ENCODE results near the gene PWP2. TPM values are rescaled to one million over a fixed set of nuclear protein-coding genes. Genes with fewer than 3 reads are reported as not detected.
A peak's percentile ranks its signal among the peaks of the same experiment; 100 is the strongest.

PWP2 gene
- total and polyA plus RNA-seq, 7 experiments from 2014 or later, result 8.7 to 42.3 (median 21.9) TPM

GRCh38 chr21:44085491-44086321 lies 21.5 kb upstream of the PWP2 start:
- peaks cover 7 to 72% (median 42%) of the 10 kb centered on the region in 5 donors for H3K36me3 Mint-ChIP-seq
- Histone ChIP-seq H3K9me3 (ENCODE audit: control insufficient read depth in 2 of 3, low read length in 3 of 3) (no peaks in the 10 kb centered on the region), H3K4me1 (ENCODE audit: control insufficient read depth in 2 of 2, insufficient read depth in 2 of 2, low read length in 2 of 2) (peaks cover 97 to 98% of the 10 kb centered on the region in 2 donors), H3K36me3 (ENCODE audit: control insufficient read depth in 2 of 3, insufficient read depth in 3 of 3, low read length in 3 of 3) (peaks cover 0 to 34% (median 0%) of the 10 kb centered on the region in 3 experiments), H3K27me3 (ENCODE audit: control insufficient read depth in 2 of 2, insufficient read depth in 2 of 2, low read length in 2 of 2) (no peaks in the 10 kb centered on the region), H3K4me3 (ENCODE audit: low read length) (peak overlapping the region; percentile 50), H3K27ac (ENCODE audit: low read depth, low read length) (peak overlapping the region; percentile 86)
- H3K9me3 Mint-ChIP-seq, result no peaks in the 10 kb centered on the region
- no peak for ATAC-seq
- intact Hi-C loops (cut with micrococcal nuclease), result loop anchor here in 1 of 2 donors (2.0 kb wide), 1 partner anchor 73 kb away; the partner anchor contains the start of gene TRAPPC10
- H3K27me3 Mint-ChIP-seq, result no peaks in the 10 kb centered on the region
- CTCF ChIA-PET, result interaction anchor here (0.6 to 3.5 kb wide), 4 partner anchors 8 to 321 kb away, joined by 3 to 14 read pairs (median 4); no protein-coding TSS in a partner anchor
- DNase-seq, result peak in 1 of 9 donors; percentile 17
- H3K4me1 Mint-ChIP-seq, result peaks cover 76 to 100% (median 95%) of the 10 kb centered on the region in 7 donors
- peak overlapping the region; percentile 74 to 89 (median 82) for H3K4me3 Mint-ChIP-seq
- peak overlapping the region; percentile 92 to 99 (median 97) for H3K27ac Mint-ChIP-seq
- POLR2A ChIA-PET, result interaction anchor here (0.6 to 5.5 kb wide), 10 partner anchors 8 to 1659 kb away, joined by 3 to 46 read pairs (median 4); partner anchors contain the start of genes CFAP410 and TRAPPC10

- peaks cover 7 to 65% (median 40%) of the 10 kb centered on the region in 5 donors for H3K36me3 Mint-ChIP-seq
- peak overlapping the region; percentile 32 to 85 (median 80) for H3K4me3 Mint-ChIP-seq
- H3K4me1 ChIP-seq (ENCODE audit: control insufficient read depth in 2 of 2, insufficient read depth in 2 of 2, low read length in 2 of 2), result peaks cover 87 to 88% of the 10 kb centered on the region in 2 donors
- H3K27ac Mint-ChIP-seq, result peak overlapping the region; percentile 92 to 99 (median 97)
- H3K4me1 Mint-ChIP-seq, result peaks cover 71 to 90% (median 89%) of the 10 kb centered on the region in 7 donors
- no peaks in the 10 kb centered on the region for H3K9me3 ChIP-seq (ENCODE audit: control insufficient read depth in 2 of 3, low read length in 3 of 3)
- intact Hi-C loops (cut with micrococcal nuclease), result no loop called here
- H3K27me3 ChIP-seq (ENCODE audit: control insufficient read depth in 2 of 2, insufficient read depth in 2 of 2, low read length in 2 of 2), result no peaks in the 10 kb centered on the region
- H3K36me3 ChIP-seq (ENCODE audit: control insufficient read depth in 2 of 3, insufficient read depth in 3 of 3, low read length in 3 of 3), result peaks cover 0 to 23% (median 0%) of the 10 kb centered on the region in 3 experiments
- H3K9me3 Mint-ChIP-seq, result no peaks in the 10 kb centered on the region
- H3K4me3 ChIP-seq (ENCODE audit: low read length), result no peak overlapping the region
- POLR2A ChIA-PET, result interaction anchor here (1.6 to 5.5 kb wide), 2 partner anchors 74 to 75 kb away, joined by 7 to 46 read pairs; partner anchors contain the start of gene TRAPPC10
- CTCF ChIA-PET, result no interaction called here
- no peaks in the 10 kb centered on the region for H3K27me3 Mint-ChIP-seq
- H3K27ac ChIP-seq (ENCODE audit: low read depth, low read length), result peak overlapping the region; percentile 86
- ATAC-seq (no peak), DNase-seq (no peak)
Measured at GRCh38 chr21:44086636-44087425, 20.4 kb upstream of the PWP2 start.

- Mint-ChIP-seq H3K9me3 (no peaks in the 10 kb centered on the region), H3K36me3 (peaks cover 7 to 63% (median 41%) of the 10 kb centered on the region in 5 donors), H3K27me3 (no peaks in the 10 kb centered on the region), H3K27ac (peak overlapping the region; percentile 92 to 99 (median 97)), H3K4me1 (peaks cover 64 to 89% (median 85%) of the 10 kb centered on the region in 7 donors), H3K4me3 (peak overlapping the region; percentile 57 to 85 (median 80))
- no peaks in the 10 kb centered on the region for H3K9me3 ChIP-seq (ENCODE audit: control insufficient read depth in 2 of 3, low read length in 3 of 3)
- ChIA-PET POLR2A (interaction anchor here (0.6 to 1.6 kb wide), 3 partner anchors 9 to 555 kb away, joined by 3 to 7 read pairs (median 3); partner anchors contain the start of gene TRAPPC10), CTCF (no interaction called here)
- H3K4me1 ChIP-seq (ENCODE audit: control insufficient read depth in 2 of 2, insufficient read depth in 2 of 2, low read length in 2 of 2), result peaks cover 78 to 79% of the 10 kb centered on the region in 2 donors
- peak overlapping the region; percentile 5 for H3K4me3 ChIP-seq (ENCODE audit: low read length)
- H3K27ac ChIP-seq (ENCODE audit: low read depth, low read length), result peak overlapping the region; percentile 86
- no peak for DNase-seq
- peaks cover 0 to 23% (median 0%) of the 10 kb centered on the region in 3 experiments for H3K36me3 ChIP-seq (ENCODE audit: control insufficient read depth in 2 of 3, insufficient read depth in 3 of 3, low read length in 3 of 3)
- intact Hi-C loops (cut with micrococcal nuclease), result no loop called here
- H3K27me3 ChIP-seq (ENCODE audit: control insufficient read depth in 2 of 2, insufficient read depth in 2 of 2, low read length in 2 of 2), result no peaks in the 10 kb centered on the region
- ATAC-seq, result no peak
Measured at GRCh38 chr21:44087426-44088400, 19.5 kb upstream of the PWP2 start.

- Histone ChIP-seq H3K9me3 (ENCODE audit: control insufficient read depth in 2 of 3, low read length in 3 of 3) (no peaks in the 10 kb centered on the region), H3K27me3 (ENCODE audit: control insufficient read depth in 2 of 2, insufficient read depth in 2 of 2, low read length in 2 of 2) (no peaks in the 10 kb centered on the region), H3K4me1 (ENCODE audit: control insufficient read depth in 2 of 2, insufficient read depth in 2 of 2, low read length in 2 of 2) (peaks cover 71 to 72% of the 10 kb centered on the region in 2 donors), H3K27ac (ENCODE audit: low read depth, low read length) (peak overlapping the region; percentile 86), H3K36me3 (ENCODE audit: control insufficient read depth in 2 of 3, insufficient read depth in 3 of 3, low read length in 3 of 3) (peaks cover 0 to 28% (median 5%) of the 10 kb centered on the region in 3 experiments), H3K4me3 (ENCODE audit: low read length) (no peak overlapping the region)
- H3K27me3 Mint-ChIP-seq, result no peaks in the 10 kb centered on the region
- no peak for DNase-seq
- POLR2A ChIA-PET, result interaction anchor here (1.0 to 1.6 kb wide), 2 partner anchors 10 to 76 kb away, joined by 3 to 7 read pairs; partner anchors contain the start of gene TRAPPC10
- H3K36me3 Mint-ChIP-seq, result peaks cover 7 to 58% (median 34%) of the 10 kb centered on the region in 5 donors
- CTCF ChIA-PET, result no interaction called here
- intact Hi-C loops (cut with micrococcal nuclease), result no loop called here
- H3K4me1 Mint-ChIP-seq, result peaks cover 58 to 82% (median 79%) of the 10 kb centered on the region in 7 donors
- H3K27ac Mint-ChIP-seq, result peak overlapping the region; percentile 92 to 99 (median 97)
- no peaks in the 10 kb centered on the region for H3K9me3 Mint-ChIP-seq
- peak overlapping the region; percentile 57 to 85 (median 80) for H3K4me3 Mint-ChIP-seq
- ATAC-seq, result no peak
Measured at GRCh38 chr21:44088401-44088780, 18.8 kb upstream of the PWP2 start.

- peak overlapping the region; percentile 40 for H3K4me3 ChIP-seq (ENCODE audit: low read length)
- no peaks in the 10 kb centered on the region for H3K9me3 Mint-ChIP-seq
- peak; percentile 90 for ATAC-seq
- peaks cover 7 to 62% (median 32%) of the 10 kb centered on the region in 5 donors for H3K36me3 Mint-ChIP-seq
- peak in 7 of 9 donors; percentile 64 to 82 (median 77) for DNase-seq
- POLR2A ChIA-PET, result interaction anchor here (0.7 to 1.3 kb wide), 4 partner anchors 9 to 303 kb away, joined by 3 read pairs; no protein-coding TSS in a partner anchor
- peak overlapping the region; percentile 86 for H3K27ac ChIP-seq (ENCODE audit: low read depth, low read length)
- peak overlapping the region; percentile 92 to 99 (median 97) for H3K27ac Mint-ChIP-seq
- H3K27me3 Mint-ChIP-seq, result no peaks in the 10 kb centered on the region
- CTCF ChIA-PET, result no interaction called here
- intact Hi-C loops (cut with micrococcal nuclease), result no loop called here
- H3K4me1 Mint-ChIP-seq, result peaks cover 53 to 76% (median 70%) of the 10 kb centered on the region in 7 donors
- H3K4me1 ChIP-seq (ENCODE audit: control insufficient read depth in 2 of 2, insufficient read depth in 2 of 2, low read length in 2 of 2), result peaks cover 64% of the 10 kb centered on the region in 2 donors
- no peaks in the 10 kb centered on the region for H3K27me3 ChIP-seq (ENCODE audit: control insufficient read depth in 2 of 2, insufficient read depth in 2 of 2, low read length in 2 of 2)
- peak overlapping the region; percentile 60 to 85 (median 79) for H3K4me3 Mint-ChIP-seq
- H3K36me3 ChIP-seq (ENCODE audit: control insufficient read depth in 2 of 3, insufficient read depth in 3 of 3, low read length in 3 of 3), result peaks cover 0 to 36% (median 7%) of the 10 kb centered on the region in 3 experiments
- H3K9me3 ChIP-seq (ENCODE audit: control insufficient read depth in 2 of 3, low read length in 3 of 3), result no peaks in the 10 kb centered on the region
Measured at GRCh38 chr21:44089001-44089911, 17.9 kb upstream of the PWP2 start.
